ENCODE data around the gene ETFA. TPM values are rescaled to one million over a fixed set of nuclear protein-coding genes. Genes with fewer than 3 reads are reported as not detected.

ETFA gene
- total and polyA plus RNA-seq, 2 donors from 2014 or later = 90.1 to 261 TPM

DNA sequence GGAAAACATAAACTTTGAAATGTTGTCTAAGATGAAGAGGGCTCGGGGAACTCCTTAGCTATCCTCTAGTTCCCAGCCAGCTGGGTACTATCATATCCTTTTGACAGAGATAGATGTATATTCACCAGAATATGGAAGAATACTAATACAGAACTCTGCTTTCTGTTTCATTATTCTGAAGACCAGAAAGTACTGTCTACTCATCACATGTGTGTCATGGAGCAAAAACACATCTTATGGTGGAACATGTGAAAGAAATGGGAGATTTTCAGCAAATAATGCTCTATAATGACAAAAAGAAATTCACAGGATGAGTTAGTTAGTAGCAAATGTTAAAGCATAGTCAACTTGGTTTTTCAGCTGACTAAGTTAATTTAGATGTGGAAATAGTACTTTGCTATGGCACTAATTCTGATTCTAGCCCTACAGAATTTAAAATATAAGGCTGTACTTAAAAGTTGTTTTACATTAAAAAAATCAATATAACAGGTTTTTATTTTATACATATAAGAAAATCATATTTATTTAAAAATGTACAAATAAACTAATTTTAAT, 41.8 kb upstream of the ETFA start:
- no peak overlapping the region for H3K4me3 ChIP-seq (ENCODE audit: low read length in 3 of 3)
- H3K36me3 ChIP-seq (ENCODE audit: control insufficient read depth in 2 of 3, insufficient read depth in 3 of 3, low read length in 3 of 3) = no peaks in the 10 kb centered on the region
- TF ChIP-seq, protein P1, sequence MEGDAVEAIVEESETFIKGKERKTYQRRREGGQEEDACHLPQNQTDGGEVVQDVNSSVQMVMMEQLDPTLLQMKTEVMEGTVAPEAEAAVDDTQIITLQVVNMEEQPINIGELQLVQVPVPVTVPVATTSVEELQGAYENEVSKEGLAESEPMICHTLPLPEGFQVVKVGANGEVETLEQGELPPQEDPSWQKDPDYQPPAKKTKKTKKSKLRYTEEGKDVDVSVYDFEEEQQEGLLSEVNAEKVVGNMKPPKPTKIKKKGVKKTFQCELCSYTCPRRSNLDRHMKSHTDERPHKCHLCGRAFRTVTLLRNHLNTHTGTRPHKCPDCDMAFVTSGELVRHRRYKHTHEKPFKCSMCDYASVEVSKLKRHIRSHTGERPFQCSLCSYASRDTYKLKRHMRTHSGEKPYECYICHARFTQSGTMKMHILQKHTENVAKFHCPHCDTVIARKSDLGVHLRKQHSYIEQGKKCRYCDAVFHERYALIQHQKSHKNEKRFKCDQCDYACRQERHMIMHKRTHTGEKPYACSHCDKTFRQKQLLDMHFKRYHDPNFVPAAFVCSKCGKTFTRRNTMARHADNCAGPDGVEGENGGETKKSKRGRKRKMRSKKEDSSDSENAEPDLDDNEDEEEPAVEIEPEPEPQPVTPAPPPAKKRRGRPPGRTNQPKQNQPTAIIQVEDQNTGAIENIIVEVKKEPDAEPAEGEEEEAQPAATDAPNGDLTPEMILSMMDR (IDR thresholded peaks at IDR 0.05; ENCODE audit: borderline replicate concordance, extremely low read depth, insufficient read depth) = no peak
- DNase-seq (no peak), FAIRE-seq (no peak)
- no peak overlapping the region for H3K9ac ChIP-seq (ENCODE audit: low read length in 3 of 3)
- no peaks in the 10 kb centered on the region for H3K9me3 ChIP-seq (ENCODE audit: control insufficient read depth in 2 of 3, insufficient read depth in 1 of 3, low read length in 3 of 3)
- no peak overlapping the region for H3K27ac ChIP-seq (ENCODE audit: low read depth in 2 of 2, low read length in 2 of 2)
- H3K4me1 ChIP-seq (ENCODE audit: control insufficient read depth in 2 of 3, insufficient read depth in 2 of 3, low read depth in 1 of 3, low read length in 3 of 3) = no peaks in the 10 kb centered on the region
- intact Hi-C loops (cut with DNase I) = no loop called here
- peaks cover 10% of the 10 kb centered on the region for H3K27me3 ChIP-seq (ENCODE audit: control insufficient read depth, insufficient read depth, low read length)

GRCh38 chr15:76349301-76350070, 38.2 kb upstream of the ETFA start:
- Histone ChIP-seq H3K36me3 (ENCODE audit: control insufficient read depth in 2 of 3, insufficient read depth in 3 of 3, low read length in 3 of 3) (no peaks in the 10 kb centered on the region), H3K9me3 (ENCODE audit: control insufficient read depth in 2 of 3, insufficient read depth in 1 of 3, low read length in 3 of 3) (peaks cover 0 to 5% (median 0%) of the 10 kb centered on the region in 3 donors), H3K27me3 (ENCODE audit: control insufficient read depth, insufficient read depth, low read length) (peaks cover 35% of the 10 kb centered on the region), H3K9ac (ENCODE audit: low read length in 3 of 3) (no peak overlapping the region), H3K4me1 (ENCODE audit: control insufficient read depth in 2 of 3, insufficient read depth in 2 of 3, low read depth in 1 of 3, low read length in 3 of 3) (no peaks in the 10 kb centered on the region), H3K27ac (ENCODE audit: low read depth in 2 of 2, low read length in 2 of 2) (no peak overlapping the region), H3K4me3 (ENCODE audit: low read length in 3 of 3) (no peak overlapping the region)
- FAIRE-seq = no peak
- intact Hi-C loops (cut with DNase I) = no loop called here
- no peak for DNase-seq
- TF ChIP-seq, protein P1 (IDR thresholded peaks at IDR 0.05; ENCODE audit: borderline replicate concordance, extremely low read depth, insufficient read depth) = no peak

DNA sequence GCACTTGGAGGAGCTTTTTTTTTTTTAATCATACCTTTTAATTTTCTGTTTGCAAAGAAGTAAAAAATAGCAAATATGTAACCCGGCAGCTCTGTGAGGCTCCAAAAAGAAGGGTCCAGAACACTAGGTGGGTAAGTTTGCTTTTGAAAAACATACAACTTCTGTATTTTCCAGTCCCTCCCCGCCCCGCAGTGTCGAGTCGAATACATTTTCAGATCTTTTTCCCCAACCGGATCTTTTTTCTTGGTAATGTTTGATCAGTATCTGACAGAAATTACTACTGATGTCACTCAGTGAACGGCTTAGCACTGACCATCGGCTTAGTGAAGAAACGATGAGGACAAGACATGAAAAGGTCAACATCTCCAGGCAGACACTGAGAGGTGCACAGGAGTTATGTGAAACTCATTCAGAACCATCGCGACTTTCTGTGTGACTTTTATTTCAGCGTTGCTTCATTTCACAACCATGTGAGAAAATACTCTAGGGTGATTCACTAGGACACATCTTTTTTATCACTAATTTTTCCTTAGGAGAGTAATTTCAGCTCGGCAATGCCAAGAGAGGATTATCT, 36.3 kb upstream of the ETFA start:
- Histone ChIP-seq H3K4me1 (ENCODE audit: control insufficient read depth in 2 of 3, insufficient read depth in 2 of 3, low read depth in 1 of 3, low read length in 3 of 3) (no peaks in the 10 kb centered on the region), H3K36me3 (ENCODE audit: control insufficient read depth in 2 of 3, insufficient read depth in 3 of 3, low read length in 3 of 3) (no peaks in the 10 kb centered on the region), H3K9me3 (ENCODE audit: control insufficient read depth in 2 of 3, insufficient read depth in 1 of 3, low read length in 3 of 3) (peaks cover 0 to 5% (median 0%) of the 10 kb centered on the region in 3 donors), H3K27ac (ENCODE audit: low read depth in 2 of 2, low read length in 2 of 2) (no peak overlapping the region), H3K27me3 (ENCODE audit: control insufficient read depth, insufficient read depth, low read length) (peaks cover 47% of the 10 kb centered on the region), H3K4me3 (ENCODE audit: low read length in 3 of 3) (no peak overlapping the region), H3K9ac (ENCODE audit: low read length in 3 of 3) (no peak overlapping the region)
- TF ChIP-seq, protein P1 (IDR thresholded peaks at IDR 0.05; ENCODE audit: borderline replicate concordance, extremely low read depth, insufficient read depth) = no peak
- FAIRE-seq = no peak
- intact Hi-C loops (cut with DNase I) = no loop called here
- DNase-seq = peak in 1 of 5 donors; percentile 58
